SK-N-SH (cell line): ENCODE data around the gene OPHN1. TPM values are rescaled to one million over a fixed set of nuclear protein-coding genes. Genes with fewer than 3 reads are reported as not detected.

Experiments used
- CTCF ChIA-PET: fragments of 300-600, 350-600 bp; formaldehyde crosslinking; extraction: SDS; loops from one replicate; lab custom pipeline; 2021; lab: Yijun Ruan, JAX
- POLR2A ChIA-PET: fragments of 350-600 bp; sonication (Branson Sonifier 250); formaldehyde crosslinking; extraction: SDS; loops from one replicate; lab custom pipeline; 2020; ENCODE audit warnings: antibody characterized with exemption, inconsistent platforms; lab: Yijun Ruan, JAX
- DNase-seq: peaks from one replicate; pipeline ENCODE4 v3.0.0; 2012
- H2AFZ ChIP-seq: fragments of 200-600 bp; sonication (generic); 2 replicates; pipeline ENCODE4 v1.8.1; 2016; ENCODE audit warnings: antibody characterized with exemption, mild to moderate bottlenecking, low read depth
- H3F3A ChIP-seq: fragments of 200-600 bp; sonication (generic); replicated peaks from 2 replicates; pipeline ENCODE3; 2016; ENCODE audit warnings: antibody characterized with exemption, mild to moderate bottlenecking; ENCODE audit not compliant: insufficient read depth
- H3K27ac ChIP-seq, 2 experiments: fragments of 200-500 bp in 1 of 2; fragments of 200-600 bp in 1 of 2; sonication (Bioruptor generic) in 1 of 2; sonication (generic), shearing (Covaris generic) in 1 of 2; 2 replicates each; pipeline versions ENCODE4 v1.5.1 to v1.6.1; 2014 to 2016; ENCODE audit warnings: low read depth in 2 of 2, inconsistent platforms in 1 of 2, low read length in 1 of 2, mild to moderate bottlenecking in 1 of 2, mixed read lengths in 1 of 2
- H3K27me3 ChIP-seq: fragments of 200-600 bp; sonication (generic), shearing (Covaris generic); 2 replicates; pipeline ENCODE4 v1.6.1; 2016; ENCODE audit warnings: mixed run types; ENCODE audit not compliant: insufficient read depth
- H3K36me3 ChIP-seq, 2 experiments: fragments of 200-500 bp in 1 of 2; fragments of 200-600 bp in 1 of 2; sonication (Bioruptor generic) in 1 of 2; sonication (generic) in 1 of 2; replicated peaks in 1 of 2; 2 replicates each; pipeline versions ENCODE3 to v1.5.1; 2014 to 2016; ENCODE audit warnings: low read length in 1 of 2, mild to moderate bottlenecking in 1 of 2; ENCODE audit not compliant: insufficient read depth in 2 of 2, control insufficient read depth in 1 of 2
- H3K4me1 ChIP-seq, 2 experiments: fragments of 200-500 bp in 1 of 2; fragments of 200-600 bp in 1 of 2; sonication (Bioruptor generic) in 1 of 2; sonication (generic), shearing (Covaris generic) in 1 of 2; 2 replicates each; pipeline versions ENCODE4 v1.5.1 to v1.6.1; 2014 to 2016; ENCODE audit warnings: low read depth in 1 of 2, low read length in 1 of 2, mixed run types in 1 of 2; ENCODE audit not compliant: insufficient read depth in 2 of 2, control insufficient read depth in 1 of 2
- H3K4me2 ChIP-seq: fragments of 200-600 bp; sonication (generic), shearing (Covaris generic); 2 replicates; pipeline ENCODE4 v1.6.1; 2017; ENCODE audit warnings: mixed run types
- H3K4me3 ChIP-seq, 2 experiments: fragments of 200-500 bp in 1 of 2; fragments of 200-600 bp in 1 of 2; sonication (Bioruptor generic) in 1 of 2; sonication (generic), shearing (Covaris generic) in 1 of 2; 2 replicates each; pipeline versions ENCODE4 v1.5.1 to v1.8.1; 2014 to 2016; ENCODE audit warnings: low read depth in 2 of 2, inconsistent platforms in 1 of 2, low read length in 1 of 2, mild to moderate bottlenecking in 1 of 2, mixed read lengths in 1 of 2, moderate library complexity in 1 of 2
- H3K79me2 ChIP-seq: fragments of 200-600 bp; sonication (generic); 2 replicates; pipeline ENCODE4 v1.8.1; 2017; ENCODE audit warnings: mild to moderate bottlenecking; ENCODE audit not compliant: insufficient read depth
- H3K9ac ChIP-seq: fragments of 200-600 bp; sonication (generic); 2 replicates; pipeline ENCODE4 v1.6.1; 2017; ENCODE audit warnings: mixed run types
- H3K9me2 ChIP-seq: fragments of 200-600 bp; sonication (generic); 2 replicates; pipeline ENCODE4 v1.6.1; 2017; ENCODE audit warnings: mixed run types
- H3K9me3 ChIP-seq: fragments of 200-600 bp; sonication (generic); 2 replicates; pipeline ENCODE4 v1.6.1; 2017; ENCODE audit warnings: mixed run types, mild to moderate bottlenecking, moderate library complexity
- H4K20me1 ChIP-seq: fragments of 200-600 bp; sonication (generic); 2 replicates; pipeline ENCODE4 v1.6.1; 2017; ENCODE audit warnings: mild to moderate bottlenecking, mixed run types; ENCODE audit not compliant: insufficient read depth
- CHD2 ChIP-seq: fragments of 150-350 bp; IDR thresholded peaks from 2 replicates; pipeline ENCODE4 v1.6.1; 2018; ENCODE audit warnings: low read length; ENCODE audit not compliant: partially characterized antibody
- EP300 ChIP-seq, 2 experiments: IDR thresholded peaks; 2 replicates each; pipeline versions ENCODE4 v1.4.0 to v1.6.1; 2012; ENCODE audit warnings: borderline replicate concordance in 1 of 2, low read depth in 1 of 2, low read length in 1 of 2
- FOXJ3 ChIP-seq: sonication (generic); formaldehyde crosslinking; IDR thresholded peaks from 2 replicates; pipeline ENCODE4 v1.5.1; 2020; ENCODE audit warnings: mild to moderate bottlenecking, missing genetic modification reagents
- FOXM1 ChIP-seq: IDR thresholded peaks from 2 replicates; pipeline ENCODE4 v1.4.0; 2012; ENCODE audit warnings: low read depth, mild to moderate bottlenecking
- GABPA ChIP-seq: IDR thresholded peaks from 2 replicates; pipeline ENCODE4 v1.4.0; 2012; ENCODE audit warnings: low read depth, mild to moderate bottlenecking
- GATA2 ChIP-seq: sonication (generic); formaldehyde crosslinking; IDR thresholded peaks from 2 replicates; pipeline ENCODE4 v1.5.0; 2020; ENCODE audit warnings: mild to moderate bottlenecking, missing genetic modification reagents
- JUND ChIP-seq: IDR thresholded peaks from 2 replicates; pipeline ENCODE4 v1.4.0; 2012
- REST ChIP-seq: IDR thresholded peaks from 2 replicates; pipeline ENCODE4 v1.6.1; 2012; ENCODE audit warnings: mild to moderate bottlenecking, low read depth, low read length, moderate library complexity
- RXRA ChIP-seq: IDR thresholded peaks from 2 replicates; pipeline ENCODE4 v1.4.0; 2012; ENCODE audit warnings: low read depth, mild to moderate bottlenecking, borderline replicate concordance
- SIN3A ChIP-seq: IDR thresholded peaks from 2 replicates; pipeline ENCODE4 v1.6.1; 2012; ENCODE audit warnings: low read depth, mild to moderate bottlenecking, low read length, moderate library complexity, borderline replicate concordance
- TAF1 ChIP-seq: IDR thresholded peaks from 2 replicates; pipeline ENCODE4 v1.6.1; 2012; ENCODE audit warnings: low read depth, mild to moderate bottlenecking, low read length, moderate library complexity, borderline replicate concordance
- USF1 ChIP-seq: IDR thresholded peaks from 2 replicates; pipeline ENCODE4 v1.4.0; 2012; ENCODE audit warnings: low read depth, borderline replicate concordance
- USF2 ChIP-seq: fragments of 150-350 bp; IDR thresholded peaks from 2 replicates; pipeline ENCODE4 v1.6.1; 2017; ENCODE audit warnings: antibody characterized with exemption, low read length, low read depth, borderline replicate concordance
- WGBS: methylation state at CpG from one replicate; pipeline ENCODE4 v1.1.6; 2017; ENCODE audit warnings: low lambda C conversion rate; 5-methylcytosine and 5-hydroxymethylcytosine counted together
- polyA plus RNA-seq, 3 experiments: library from polyadenylated mRNA; depleted of rRNA; stranded (reverse); fragments of >200 nt; gene quantifications; 2 replicates each; pipeline ENCODE4 v1.2.3, GENCODE V29; 2012

Gene OPHN1
- polyA plus RNA-seq, 1 of the 3 experiments (the other 2 are of a cell fraction) = 1.7 TPM

- no peaks in the 10 kb centered on the region for H3K9me3 ChIP-seq
- no peak for DNase-seq
- POLR2A ChIA-PET = no interaction called here
- no peak overlapping the region for H3K9ac ChIP-seq
- no peaks in the 10 kb centered on the region for H3K79me2 ChIP-seq
- no peak for TF ChIP-seq USF2
- no peak for TF ChIP-seq TAF1
- no peak for TF ChIP-seq REST
- no peak for TF ChIP-seq CHD2
- TF ChIP-seq, all 33 proteins: peak for 0
- no peaks in the 10 kb centered on the region for H3K4me1 ChIP-seq
- 31% methylated on average over 4 of the region's 4 CpGs for WGBS
- H4K20me1 ChIP-seq = no peaks in the 10 kb centered on the region
- no peak overlapping the region for H2AFZ ChIP-seq
- H3F3A ChIP-seq = no peaks in the 10 kb centered on the region
- H3K27me3 ChIP-seq = no peaks in the 10 kb centered on the region
- no peaks in the 10 kb centered on the region; the same call in 1 of the 2 replicates for H3K9me2 ChIP-seq
- H3K4me3 ChIP-seq = no peak overlapping the region
- CTCF ChIA-PET = interaction anchor here (1.9 kb wide), 1 partner anchor 13 kb away, joined by 5 read pairs; no protein-coding TSS in a partner anchor
- no peak overlapping the region for H3K27ac ChIP-seq
- H3K36me3 ChIP-seq = no peaks in the 10 kb centered on the region
- no peak overlapping the region for H3K4me2 ChIP-seq
Measured at GRCh38 chrX:68133181-68133580, 300.1 kb downstream of the OPHN1 start.

- H3F3A ChIP-seq = no peaks in the 10 kb centered on the region
- no peaks in the 10 kb centered on the region for H3K4me1 ChIP-seq
- H3K27me3 ChIP-seq = no peaks in the 10 kb centered on the region
- no peak overlapping the region for H2AFZ ChIP-seq
- no peak overlapping the region for H3K4me3 ChIP-seq
- no peaks in the 10 kb centered on the region; the same call in 1 of the 2 replicates for H3K9me2 ChIP-seq
- H3K9ac ChIP-seq = no peak overlapping the region
- H3K79me2 ChIP-seq = no peaks in the 10 kb centered on the region
- no peaks in the 10 kb centered on the region for H4K20me1 ChIP-seq
- TF ChIP-seq USF1 (no peak), RXRA (no peak), FOXM1 (no peak), GABPA (no peak), SIN3A (no peak), CHD2 (no peak), JUND (no peak), EP300 (IDR thresholded peaks at IDR 0.05; ENCODE audit: borderline replicate concordance in 1 of 2, low read depth in 1 of 2, low read length in 1 of 2) (no peak), GATA2 (no peak), FOXJ3 (no peak)
- DNase-seq = no peak
- WGBS = 82% methylated on average over 28 of the region's 29 CpGs
- POLR2A ChIA-PET = no interaction called here
- H3K36me3 ChIP-seq = no peaks in the 10 kb centered on the region
- H3K27ac ChIP-seq = no peak overlapping the region
- no peak overlapping the region for H3K4me2 ChIP-seq
- CTCF ChIA-PET = interaction anchor here (1.9 kb wide), 1 partner anchor 13 kb away, joined by 5 read pairs; no protein-coding TSS in a partner anchor
- no peaks in the 10 kb centered on the region for H3K9me3 ChIP-seq
Measured at GRCh38 chrX:68132749-68133148, 300.5 kb downstream of the OPHN1 start.
